ENCODE measurements around the gene TCN1.
"Not testable (repeated sequence)": the region's sequence is repeated elsewhere in the genome, so short reads cannot be mapped to it uniquely, and the experiment has no call there.

The TCN1 gene, protein sequence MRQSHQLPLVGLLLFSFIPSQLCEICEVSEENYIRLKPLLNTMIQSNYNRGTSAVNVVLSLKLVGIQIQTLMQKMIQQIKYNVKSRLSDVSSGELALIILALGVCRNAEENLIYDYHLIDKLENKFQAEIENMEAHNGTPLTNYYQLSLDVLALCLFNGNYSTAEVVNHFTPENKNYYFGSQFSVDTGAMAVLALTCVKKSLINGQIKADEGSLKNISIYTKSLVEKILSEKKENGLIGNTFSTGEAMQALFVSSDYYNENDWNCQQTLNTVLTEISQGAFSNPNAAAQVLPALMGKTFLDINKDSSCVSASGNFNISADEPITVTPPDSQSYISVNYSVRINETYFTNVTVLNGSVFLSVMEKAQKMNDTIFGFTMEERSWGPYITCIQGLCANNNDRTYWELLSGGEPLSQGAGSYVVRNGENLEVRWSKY

GRCh38 chr11:59866397-59866796 lies at the start of gene TCN1:
Gene TCN1, minus strand, starts transcription at chr11:59866487. Its CDS starts 17 bp downstream, at chr11:59866470.
- DNase-seq = peak; percentile 1

GRCh38 chr11:59903569-59903968 lies 37.3 kb upstream of the TCN1 start:
- DNase-seq = not testable (repeated sequence)

GRCh38 chr11:59901306-59901705 lies 35.0 kb upstream of the TCN1 start:
- DNase-seq = peak; percentile 76

GRCh38 chr11:59900366-59901126 lies 34.3 kb upstream of the TCN1 start:
- DNase-seq = no peak

- peak; percentile 68 for DNase-seq
Measured at GRCh38 chr11:59899532-59899931, 33.2 kb upstream of the TCN1 start.

GRCh38 chr11:59898650-59899049 lies 32.4 kb upstream of the TCN1 start:
- no peak for DNase-seq

DNA sequence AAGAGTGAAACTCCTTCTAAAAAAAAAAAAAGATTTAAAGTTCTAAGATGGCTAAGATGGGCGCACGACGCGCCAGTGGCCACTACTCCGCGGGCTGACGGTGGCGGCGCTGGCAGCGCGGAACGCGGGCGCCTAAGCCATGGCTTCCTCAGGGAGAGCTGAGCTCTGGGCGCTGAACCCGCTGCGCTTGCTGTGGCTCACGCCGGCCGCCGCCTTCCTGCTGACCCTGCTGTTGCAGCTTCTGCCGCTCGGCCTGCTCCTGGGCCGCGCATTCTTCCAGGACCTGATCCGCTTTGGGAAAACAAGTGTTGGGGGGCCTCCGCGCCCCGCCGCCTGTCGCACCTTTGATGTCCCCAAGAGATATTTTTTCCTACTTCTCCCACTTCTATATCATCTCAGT lies 31.8 kb upstream of the TCN1 start:
- no peak for DNase-seq

- no peak for DNase-seq
Measured at GRCh38 chr11:59894616-59895015, 28.3 kb upstream of the TCN1 start.

DNA sequence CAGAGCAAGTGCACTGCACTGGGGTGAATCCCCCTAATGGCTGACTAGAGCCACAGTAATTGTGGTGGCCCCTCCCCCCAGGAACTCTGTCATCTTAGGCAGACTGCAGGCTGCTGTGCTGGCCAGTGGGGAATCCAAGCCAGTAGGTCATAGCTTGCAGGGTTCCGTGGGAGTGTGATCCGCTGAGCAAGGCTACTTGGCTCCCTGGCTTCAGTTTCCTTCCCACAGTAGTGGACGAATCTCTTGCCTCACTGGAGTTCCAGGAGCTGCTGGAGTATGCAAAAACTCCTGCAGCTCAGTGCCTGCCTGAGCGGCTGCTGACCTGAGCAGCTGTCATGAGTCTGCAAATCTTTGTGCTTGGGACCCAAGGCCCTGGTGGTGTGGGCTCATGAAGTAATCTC lies 25.5 kb upstream of the TCN1 start:
- no peak for DNase-seq

DNA sequence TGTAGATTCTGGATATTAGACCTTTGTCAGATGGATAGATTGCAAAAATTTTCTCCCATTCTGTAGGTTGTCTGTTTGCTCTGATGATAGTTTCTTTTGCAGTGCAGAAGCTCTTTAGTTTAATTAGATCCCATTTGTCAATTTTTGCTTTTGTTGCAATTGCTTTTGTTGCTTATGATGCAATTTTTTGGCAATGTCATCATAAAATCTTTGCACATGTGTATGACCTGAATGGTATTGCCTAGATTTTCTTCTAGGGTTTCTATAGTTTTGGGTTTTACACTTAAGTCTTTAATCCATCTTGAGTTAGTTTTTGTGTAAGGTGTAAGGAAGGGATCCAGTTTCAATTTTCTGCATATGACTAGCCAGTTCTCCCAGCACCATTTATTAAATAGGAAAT lies 20.9 kb upstream of the TCN1 start:
- DNase-seq = not testable (repeated sequence)

- DNase-seq = no peak
Measured at GRCh38 chr11:59883597-59883996, 17.3 kb upstream of the TCN1 start.

DNA sequence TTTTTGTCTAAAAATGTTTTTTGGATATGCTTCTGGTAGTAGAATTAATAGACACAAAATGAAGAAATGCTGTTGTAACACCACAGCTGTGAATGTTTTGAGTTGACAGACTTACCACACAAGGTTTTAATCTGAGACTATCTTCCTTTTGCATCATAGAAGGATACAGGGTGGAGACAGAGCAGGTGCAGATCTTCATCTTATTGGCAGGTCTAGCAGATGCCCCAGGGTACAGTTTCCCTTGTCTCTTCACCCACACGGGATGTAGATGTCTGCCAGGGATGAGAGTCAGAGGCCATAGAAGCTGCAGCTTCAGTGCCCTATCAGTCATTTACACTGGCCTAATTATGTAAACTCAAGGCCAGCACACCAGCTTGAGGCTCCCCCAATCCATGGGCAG lies 13.3 kb upstream of the TCN1 start:
- DNase-seq = no peak

DNA sequence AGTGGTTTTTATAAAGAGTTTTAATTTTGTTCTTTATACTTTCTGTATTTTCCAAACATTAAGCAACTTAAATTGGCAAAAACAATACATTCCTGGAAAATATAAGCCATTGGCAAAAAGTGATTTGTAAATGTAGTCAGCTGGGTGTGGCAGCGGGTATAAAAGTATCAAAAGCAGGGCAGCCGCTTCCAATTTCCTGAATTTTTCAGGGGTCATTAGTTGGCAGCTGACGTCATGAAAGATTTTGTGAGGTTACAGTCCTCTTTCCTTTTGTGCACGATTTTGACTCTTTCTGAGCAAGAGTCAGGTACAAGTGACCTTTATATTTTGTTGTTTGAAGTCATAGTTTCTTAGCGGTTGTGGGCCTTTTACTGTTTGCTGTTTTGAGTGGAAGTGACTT lies 12.3 kb upstream of the TCN1 start, which contains the start of gene OOSP3:
OOSP3 (plus strand) TSS at position 208 of the 400 bp plus-strand sequence; CDS start at position 235, 27 bp downstream.
- DNase-seq = no peak

- no peak for DNase-seq
Measured at GRCh38 chr11:59877784-59878183, 11.5 kb upstream of the TCN1 start.

GRCh38 chr11:59877325-59877724 lies 11.0 kb upstream of the TCN1 start:
- DNase-seq = no peak

- no peak for DNase-seq
Measured at GRCh38 chr11:59875856-59876519, 9.7 kb upstream of the TCN1 start.

GRCh38 chr11:59872076-59872475 lies 5.8 kb upstream of the TCN1 start:
- no peak for DNase-seq

- DNase-seq = no peak
Measured at GRCh38 chr11:59867946-59868345, 1.7 kb upstream of the TCN1 start.

DNA sequence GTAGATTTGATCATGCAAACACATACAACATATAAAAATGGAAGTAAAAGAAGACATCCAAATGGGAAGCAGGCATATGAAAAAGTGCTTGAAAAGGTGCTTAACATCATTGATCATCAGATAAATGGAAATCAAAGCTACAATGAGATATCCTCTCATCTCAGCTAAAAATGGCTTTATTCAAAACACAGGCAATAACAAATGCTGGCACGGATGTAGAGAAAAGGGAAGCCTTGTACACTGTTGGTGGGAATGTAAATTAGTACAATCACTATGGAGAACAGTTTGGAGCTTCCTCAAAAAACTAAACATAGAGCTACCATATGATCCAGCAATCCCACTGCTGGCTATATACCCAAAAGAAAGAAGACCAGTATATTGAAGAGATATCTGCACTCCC lies 549 bp upstream of the TCN1 start:
- no peak for DNase-seq

GRCh38 chr11:59865031-59865430 lies 1.3 kb downstream of the TCN1 start:
- DNase-seq = no peak

GRCh38 chr11:59862252-59862651 lies 4.0 kb downstream of the TCN1 start:
- DNase-seq = no peak

DNA sequence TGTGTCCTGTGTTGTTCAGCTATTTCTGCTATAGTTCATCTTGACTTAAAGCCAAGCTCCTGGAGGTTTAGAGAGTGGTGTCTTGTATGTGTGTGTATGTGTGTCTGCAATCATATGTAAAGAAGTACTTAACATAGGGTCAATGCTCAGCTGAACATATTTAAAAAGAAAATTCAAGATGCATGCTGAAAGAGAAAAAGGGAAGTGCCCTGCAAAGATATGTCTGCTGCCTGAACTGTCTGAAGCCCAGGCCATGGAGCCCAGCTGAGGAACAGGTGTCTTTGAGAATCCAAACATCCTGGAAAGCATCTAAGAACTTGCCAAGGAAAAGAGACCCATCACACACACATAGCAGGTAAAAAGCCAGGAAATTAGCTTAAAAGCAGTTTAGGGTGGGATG lies 6.6 kb downstream of the TCN1 start:
- no peak for DNase-seq

Measured in HCEC 1CT (cell line).